H1 (cell line): ENCODE measurements around the gene CD247. TPM values are rescaled to one million over a fixed set of nuclear protein-coding genes. Genes with fewer than 3 reads are reported as not detected.
A peak's percentile ranks its signal among the peaks of the same experiment; 100 is the strongest.

Source experiments
- GTF2F1 ChIP-seq: IDR thresholded peaks from 2 replicates; pipeline ENCODE4 v1.6.1; 2012; ENCODE audit warnings: low read depth, low read length, improper control_type of control experiment, borderline replicate concordance
- MAFK ChIP-seq: IDR thresholded peaks from 2 replicates; pipeline ENCODE4 v1.6.1; 2012; ENCODE audit warnings: low read depth, mild to moderate bottlenecking, improper control_type of control experiment, low read length
- RNF2 ChIP-seq: fragments of 200-900, 300-1000 bp; sonication (generic); IDR thresholded peaks from 2 replicates; pipeline ENCODE4 v1.7.1; 2016; ENCODE audit warnings: borderline replicate concordance, low read depth, mild to moderate bottlenecking, antibody characterized with exemption, low read length; ENCODE audit not compliant: poor library complexity, severe bottlenecking; ENCODE audit errors: missing control alignments
- SIN3A ChIP-seq, 2 experiments: IDR thresholded peaks in 1 of 2; conservative IDR thresholded peaks in 1 of 2; 2 replicates each; pipeline ENCODE4 v1.6.1; 2011 to 2012; ENCODE audit warnings: low read length in 2 of 2, improper control_type of control experiment in 1 of 2, low read depth in 1 of 2, mild to moderate bottlenecking in 1 of 2
- TAF7 ChIP-seq: optimal IDR thresholded peaks from 2 replicates; pipeline ENCODE3; 2011; ENCODE audit warnings: low read depth, mild to moderate bottlenecking, inconsistent platforms, low read length, moderate library complexity, borderline replicate concordance
- polyA plus RNA-seq, 7 experiments: library from polyadenylated mRNA; depleted of rRNA in 3 of 7; stranded (reverse) in 5 of 7; unstranded in 2 of 7; fragments of >200 nt in 5 of 7; fragments of 200-250 nt in 2 of 7; gene quantifications; 1 replicate in 5 of 7; 2 replicates in 1 of 7; 4 replicates in 1 of 7; pipeline versions ENCODE4 v1.2.1 to v1.2.3, GENCODE V29; 2011 to 2013; ENCODE audit warnings: missing spikeins in 2 of 7, mixed read lengths in 2 of 7
- total RNA-seq: library from RNA; stranded (reverse); fragmentation: NEBNext Ultra II Directional; extraction: Animal tissue kit (Norgen Biotek cat#: 25700); gene quantifications from 2 replicates; pipeline ENCODE4 v1.2.1, GENCODE V29; 2021
- TF ChIP-seq, protein P1 (sequence below): fragments of 300-600 bp; sonication (generic); IDR thresholded peaks from 2 replicates; pipeline ENCODE4 v1.7.1; 2012; ENCODE audit warnings: low read length, moderate library complexity, mild to moderate bottlenecking, inconsistent platforms; ENCODE audit not compliant: insufficient replicate concordance

CD247 gene
- total and polyA plus RNA-seq, 2 of the 8 experiments (the other 6 are each of a cell fraction or from before 2014, with no cell fraction given): 2.0 to 2.2 TPM

DNA sequence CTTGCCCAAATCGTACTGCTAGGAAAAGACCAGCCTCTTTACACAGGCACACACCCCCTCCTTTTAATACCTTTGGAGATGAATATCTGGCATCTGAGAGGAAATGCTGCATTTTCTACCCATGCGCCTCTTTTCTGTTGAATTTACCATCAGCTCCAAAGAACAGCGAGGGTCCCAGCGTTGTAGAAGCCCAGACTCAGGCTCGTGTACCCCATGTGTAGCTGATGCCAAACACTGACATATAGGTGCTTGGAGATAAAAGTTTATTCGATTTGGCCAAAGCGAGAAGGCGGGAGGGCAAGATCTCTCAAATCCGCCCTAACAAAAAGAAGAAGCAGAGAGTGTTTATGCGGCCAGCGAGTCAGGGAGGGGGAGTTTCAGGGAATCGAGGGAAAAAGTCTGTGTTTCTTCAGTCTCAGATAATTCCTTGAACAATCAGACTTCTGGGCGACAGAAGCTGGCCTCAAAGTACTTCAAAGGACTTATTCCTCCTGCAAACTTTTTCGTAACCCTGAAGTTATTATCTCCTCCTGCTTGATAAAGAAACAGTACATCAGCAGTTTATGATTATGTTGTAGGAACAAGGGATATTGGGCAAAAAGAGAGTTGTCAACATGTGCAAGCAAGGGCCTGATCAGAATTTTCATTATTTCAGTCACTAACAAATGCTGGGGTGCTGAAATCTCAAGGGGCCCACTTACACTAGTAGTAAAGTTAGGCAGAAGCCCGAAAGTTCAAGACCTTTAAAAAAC lies 35.9 kb upstream of the CD247 start (continued):
- no peak for TF ChIP-seq GTF2F1
- TF ChIP-seq SIN3A (conservative IDR thresholded peaks at IDR 0.05 in 1 of 2, IDR thresholded peaks at IDR 0.05 in 1 of 2; ENCODE audit: low read depth in 1 of 2, low read length in 2 of 2): 0 out of 4 replicates have a peak, but pooled peaks of 1 of the 2 experiments have one; percentile 68
- TF ChIP-seq MAFK: no peak
- peak; percentile 53 for TF ChIP-seq TAF7
- no peak for TF ChIP-seq RNF2
- TF ChIP-seq, protein P1, sequence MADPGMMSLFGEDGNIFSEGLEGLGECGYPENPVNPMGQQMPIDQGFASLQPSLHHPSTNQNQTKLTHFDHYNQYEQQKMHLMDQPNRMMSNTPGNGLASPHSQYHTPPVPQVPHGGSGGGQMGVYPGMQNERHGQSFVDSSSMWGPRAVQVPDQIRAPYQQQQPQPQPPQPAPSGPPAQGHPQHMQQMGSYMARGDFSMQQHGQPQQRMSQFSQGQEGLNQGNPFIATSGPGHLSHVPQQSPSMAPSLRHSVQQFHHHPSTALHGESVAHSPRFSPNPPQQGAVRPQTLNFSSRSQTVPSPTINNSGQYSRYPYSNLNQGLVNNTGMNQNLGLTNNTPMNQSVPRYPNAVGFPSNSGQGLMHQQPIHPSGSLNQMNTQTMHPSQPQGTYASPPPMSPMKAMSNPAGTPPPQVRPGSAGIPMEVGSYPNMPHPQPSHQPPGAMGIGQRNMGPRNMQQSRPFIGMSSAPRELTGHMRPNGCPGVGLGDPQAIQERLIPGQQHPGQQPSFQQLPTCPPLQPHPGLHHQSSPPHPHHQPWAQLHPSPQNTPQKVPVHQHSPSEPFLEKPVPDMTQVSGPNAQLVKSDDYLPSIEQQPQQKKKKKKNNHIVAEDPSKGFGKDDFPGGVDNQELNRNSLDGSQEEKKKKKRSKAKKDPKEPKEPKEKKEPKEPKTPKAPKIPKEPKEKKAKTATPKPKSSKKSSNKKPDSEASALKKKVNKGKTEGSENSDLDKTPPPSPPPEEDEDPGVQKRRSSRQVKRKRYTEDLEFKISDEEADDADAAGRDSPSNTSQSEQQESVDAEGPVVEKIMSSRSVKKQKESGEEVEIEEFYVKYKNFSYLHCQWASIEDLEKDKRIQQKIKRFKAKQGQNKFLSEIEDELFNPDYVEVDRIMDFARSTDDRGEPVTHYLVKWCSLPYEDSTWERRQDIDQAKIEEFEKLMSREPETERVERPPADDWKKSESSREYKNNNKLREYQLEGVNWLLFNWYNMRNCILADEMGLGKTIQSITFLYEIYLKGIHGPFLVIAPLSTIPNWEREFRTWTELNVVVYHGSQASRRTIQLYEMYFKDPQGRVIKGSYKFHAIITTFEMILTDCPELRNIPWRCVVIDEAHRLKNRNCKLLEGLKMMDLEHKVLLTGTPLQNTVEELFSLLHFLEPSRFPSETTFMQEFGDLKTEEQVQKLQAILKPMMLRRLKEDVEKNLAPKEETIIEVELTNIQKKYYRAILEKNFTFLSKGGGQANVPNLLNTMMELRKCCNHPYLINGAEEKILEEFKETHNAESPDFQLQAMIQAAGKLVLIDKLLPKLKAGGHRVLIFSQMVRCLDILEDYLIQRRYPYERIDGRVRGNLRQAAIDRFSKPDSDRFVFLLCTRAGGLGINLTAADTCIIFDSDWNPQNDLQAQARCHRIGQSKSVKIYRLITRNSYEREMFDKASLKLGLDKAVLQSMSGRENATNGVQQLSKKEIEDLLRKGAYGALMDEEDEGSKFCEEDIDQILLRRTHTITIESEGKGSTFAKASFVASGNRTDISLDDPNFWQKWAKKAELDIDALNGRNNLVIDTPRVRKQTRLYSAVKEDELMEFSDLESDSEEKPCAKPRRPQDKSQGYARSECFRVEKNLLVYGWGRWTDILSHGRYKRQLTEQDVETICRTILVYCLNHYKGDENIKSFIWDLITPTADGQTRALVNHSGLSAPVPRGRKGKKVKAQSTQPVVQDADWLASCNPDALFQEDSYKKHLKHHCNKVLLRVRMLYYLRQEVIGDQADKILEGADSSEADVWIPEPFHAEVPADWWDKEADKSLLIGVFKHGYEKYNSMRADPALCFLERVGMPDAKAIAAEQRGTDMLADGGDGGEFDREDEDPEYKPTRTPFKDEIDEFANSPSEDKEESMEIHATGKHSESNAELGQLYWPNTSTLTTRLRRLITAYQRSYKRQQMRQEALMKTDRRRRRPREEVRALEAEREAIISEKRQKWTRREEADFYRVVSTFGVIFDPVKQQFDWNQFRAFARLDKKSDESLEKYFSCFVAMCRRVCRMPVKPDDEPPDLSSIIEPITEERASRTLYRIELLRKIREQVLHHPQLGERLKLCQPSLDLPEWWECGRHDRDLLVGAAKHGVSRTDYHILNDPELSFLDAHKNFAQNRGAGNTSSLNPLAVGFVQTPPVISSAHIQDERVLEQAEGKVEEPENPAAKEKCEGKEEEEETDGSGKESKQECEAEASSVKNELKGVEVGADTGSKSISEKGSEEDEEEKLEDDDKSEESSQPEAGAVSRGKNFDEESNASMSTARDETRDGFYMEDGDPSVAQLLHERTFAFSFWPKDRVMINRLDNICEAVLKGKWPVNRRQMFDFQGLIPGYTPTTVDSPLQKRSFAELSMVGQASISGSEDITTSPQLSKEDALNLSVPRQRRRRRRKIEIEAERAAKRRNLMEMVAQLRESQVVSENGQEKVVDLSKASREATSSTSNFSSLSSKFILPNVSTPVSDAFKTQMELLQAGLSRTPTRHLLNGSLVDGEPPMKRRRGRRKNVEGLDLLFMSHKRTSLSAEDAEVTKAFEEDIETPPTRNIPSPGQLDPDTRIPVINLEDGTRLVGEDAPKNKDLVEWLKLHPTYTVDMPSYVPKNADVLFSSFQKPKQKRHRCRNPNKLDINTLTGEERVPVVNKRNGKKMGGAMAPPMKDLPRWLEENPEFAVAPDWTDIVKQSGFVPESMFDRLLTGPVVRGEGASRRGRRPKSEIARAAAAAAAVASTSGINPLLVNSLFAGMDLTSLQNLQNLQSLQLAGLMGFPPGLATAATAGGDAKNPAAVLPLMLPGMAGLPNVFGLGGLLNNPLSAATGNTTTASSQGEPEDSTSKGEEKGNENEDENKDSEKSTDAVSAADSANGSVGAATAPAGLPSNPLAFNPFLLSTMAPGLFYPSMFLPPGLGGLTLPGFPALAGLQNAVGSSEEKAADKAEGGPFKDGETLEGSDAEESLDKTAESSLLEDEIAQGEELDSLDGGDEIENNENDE: peak; percentile 61
